PC-3 (cell line): ENCODE results near the gene GNPTG.

Experiments used
- CTCF ChIP-seq: fragments of 300-600 bp; sonication (generic); conservative IDR thresholded peaks from 2 replicates; pipeline ENCODE4 v1.5.1; 2017; ENCODE audit warnings: antibody characterized with exemption, low read depth, mild to moderate bottlenecking, low read length
- EZH2phosphoT487 ChIP-seq: fragments of 300-600 bp; sonication (generic); IDR thresholded peaks from 2 replicates; pipeline ENCODE4 v1.6.1; 2018; ENCODE audit warnings: mild to moderate bottlenecking, antibody characterized with exemption, low read length, borderline replicate concordance

- TF ChIP-seq CTCF (no peak), EZH2phosphoT487 (no peak)
Observed at GRCh38 chr16:1362807-1363206, 11.1 kb downstream of the GNPTG start.
